GM12878 (cell line): ENCODE measurements around the gene PRSS1. TPM values are rescaled to one million over a fixed set of nuclear protein-coding genes. Genes with fewer than 3 reads are reported as not detected.
A peak's percentile ranks its signal among the peaks of the same experiment; 100 is the strongest.

Experiments
- ATAC-seq: fragments of 200-7000 bp; cut with Tn5 transposase; 3 replicates; pipeline ENCODE4 v1.9.1; 2020; ENCODE audit warnings: mild to moderate bottlenecking, moderate library complexity
- BruUV-seq: library from RNA; stranded (reverse); fragments of 400-500 nt; replicated peaks from 2 replicates; lab custom pipeline; 2021; lab: Mats Ljungman, UMichigan
- CTCF ChIA-PET: fragments of 300-600 bp; sonication (Branson Sonifier 250); formaldehyde crosslinking; extraction: SDS; loops from one replicate; lab custom pipeline; 2021; ENCODE audit warnings: inconsistent platforms; lab: Yijun Ruan, JAX
- POLR2A ChIA-PET: fragments of 350-600 bp; formaldehyde crosslinking; extraction: SDS; loops from one replicate; lab custom pipeline; 2021; ENCODE audit warnings: inconsistent platforms; lab: Charles Lee
- RAD21 ChIA-PET: fragments of 300-600 bp; sonication (Branson Sonifier 250); formaldehyde crosslinking; loops from one replicate; lab custom pipeline; 2023; ENCODE audit warnings: antibody characterized with exemption; ENCODE audit not compliant: unreplicated experiment; lab: Charles Lee
- SMC1A ChIA-PET: fragments of 300-600 bp; sonication (Branson Sonifier 250); formaldehyde crosslinking; loops from one replicate; lab custom pipeline; 2023; ENCODE audit not compliant: unreplicated experiment, uncharacterized antibody; lab: Charles Lee
- DNase-seq: peaks from one replicate; pipeline ENCODE4 v3.0.0-alpha.2; 2011; ENCODE audit warnings: low read depth, low spot score
- FAIRE-seq: peaks from 3 replicates; lab custom pipeline; 2011; peaks lifted over from hg19 to GRCh38; lab: Jason Lieb, UNC
- H2AFZ ChIP-seq: 2 replicates; pipeline ENCODE4 v1.6.0; 2011; ENCODE audit warnings: low read depth, low read length, control low read depth; ENCODE audit not compliant: control insufficient read depth
- H3K27ac ChIP-seq: 2 replicates; pipeline ENCODE4 v1.5.1; 2011; ENCODE audit warnings: control low read depth; ENCODE audit not compliant: control insufficient read depth, insufficient read depth
- H3K27me3 ChIP-seq, 2 experiments: replicated peaks in 1 of 2; 2 replicates each; pipeline versions ENCODE4 v1.6.0 to v1.6.1; 2011; ENCODE audit warnings: low read length in 1 of 2; ENCODE audit not compliant: control insufficient read depth in 2 of 2, insufficient read depth in 2 of 2
- H3K36me3 ChIP-seq, 2 experiments: 2 replicates each; pipeline ENCODE4 v1.5.1; 2011; ENCODE audit warnings: low read length in 1 of 2; ENCODE audit not compliant: control insufficient read depth in 2 of 2, insufficient read depth in 2 of 2
- H3K4me1 ChIP-seq: 2 replicates; pipeline ENCODE4 v1.6.1; 2011; ENCODE audit warnings: mild to moderate bottlenecking, low read length, moderate library complexity, mixed read lengths; ENCODE audit not compliant: control insufficient read depth, insufficient read depth
- H3K4me2 ChIP-seq: 2 replicates; pipeline ENCODE4 v1.6.0; 2011; ENCODE audit warnings: control low read depth; ENCODE audit not compliant: control insufficient read depth, insufficient read depth
- H3K4me3 ChIP-seq: fragments of 200-600 bp; sonication (generic); 2 replicates; pipeline ENCODE4 v1.5.1; 2016
- H3K79me2 ChIP-seq: 2 replicates; pipeline ENCODE4 v1.6.0; 2011; ENCODE audit warnings: low read length; ENCODE audit not compliant: control insufficient read depth, insufficient read depth
- H3K9ac ChIP-seq: 2 replicates; pipeline ENCODE4 v1.8.0; 2011; ENCODE audit warnings: low read length, control low read depth, mixed read lengths; ENCODE audit not compliant: control insufficient read depth, insufficient read depth
- H3K9me3 ChIP-seq: replicated peaks from 3 replicates; pipeline ENCODE4 v1.5.1; 2011; ENCODE audit warnings: mild to moderate bottlenecking, low read length; ENCODE audit not compliant: control insufficient read depth, insufficient read depth
- H4K20me1 ChIP-seq: 2 replicates; pipeline ENCODE4 v1.6.0; 2011; ENCODE audit not compliant: control insufficient read depth, insufficient read depth
- EGR1 ChIP-seq, 2 experiments: IDR thresholded peaks; 1 replicate in 1 of 2; 2 replicates in 1 of 2; pipeline ENCODE4 v1.6.1; 2011 to 2012; ENCODE audit warnings: low read depth in 2 of 2, low read length in 2 of 2, borderline replicate concordance in 1 of 2, mild to moderate bottlenecking in 1 of 2, moderate library complexity in 1 of 2
- JUNB ChIP-seq: IDR thresholded peaks from 2 replicates; pipeline ENCODE4 v1.6.1; 2016; ENCODE audit warnings: antibody characterized with exemption, mild to moderate bottlenecking
- RAD21 ChIP-seq: IDR thresholded peaks from 2 replicates; pipeline ENCODE4 v1.6.1; 2011; ENCODE audit warnings: mild to moderate bottlenecking, low read depth, low read length, moderate library complexity; ENCODE audit not compliant: insufficient read depth
- SMAD1 ChIP-seq: fragments of 450-650 bp; IDR thresholded peaks from 2 replicates; pipeline ENCODE4 v1.6.1; 2018; ENCODE audit warnings: mild to moderate bottlenecking, low read depth; ENCODE audit not compliant: partially characterized antibody
- SMAD5 ChIP-seq: IDR thresholded peaks from 2 replicates; pipeline ENCODE4 v1.6.1; 2016; ENCODE audit warnings: antibody characterized with exemption, low read depth
- SMC3 ChIP-seq: IDR thresholded peaks from 2 replicates; pipeline ENCODE4 v1.6.1; 2011; ENCODE audit warnings: low read length, improper control_type of control experiment, borderline replicate concordance
- SUPT20H ChIP-seq: IDR thresholded peaks from 2 replicates; pipeline ENCODE4 v1.6.1; 2011; ENCODE audit warnings: low read depth, mild to moderate bottlenecking, low read length, moderate library complexity, borderline replicate concordance; ENCODE audit not compliant: control insufficient read depth
- TAF1 ChIP-seq: IDR thresholded peaks from 2 replicates; pipeline ENCODE4 v1.6.1; 2011; ENCODE audit warnings: mild to moderate bottlenecking, low read depth, low read length, borderline replicate concordance
- ZBTB11 ChIP-seq: fragments of 450-650 bp; formaldehyde crosslinking; IDR thresholded peaks from 2 replicates; pipeline ENCODE4 v1.5.0; 2022; ENCODE audit warnings: mild to moderate bottlenecking, missing genetic modification characterization
- ZNF207 ChIP-seq: fragments of 450-650 bp; IDR thresholded peaks from 2 replicates; pipeline ENCODE4 v1.6.1; 2014; ENCODE audit warnings: antibody characterized with exemption, mild to moderate bottlenecking, borderline replicate concordance
- WGBS: methylation state at CpG from one replicate; pipeline ENCODE4 v1.1.6; 2016; ENCODE audit warnings: low lambda C conversion rate; ENCODE audit not compliant: insufficient replicate concordance, insufficient coverage; ENCODE audit errors: missing lambda C conversion rate; 5-methylcytosine and 5-hydroxymethylcytosine counted together
- in situ Hi-C: fragments of 300-500 bp; cut with MboI; formaldehyde crosslinking; loops from 9 replicates; pipeline ENCODE4 v1.14.3; 2018; ENCODE audit warnings: mixed read lengths
- intact Hi-C: fragments of 100-400 bp; cut with micrococcal nuclease; formaldehyde crosslinking; loops from one replicate; pipeline ENCODE4 v1.14.2; 2022; ENCODE audit not compliant: unreplicated experiment
- polyA plus RNA-seq, 11 experiments: library from polyadenylated mRNA; depleted of rRNA in 4 of 11; unstranded in 6 of 11; stranded (reverse) in 5 of 11; fragments of >200 nt; fragmentation: Nextera tagmentation in 4 of 11; fragmentation: Illumina TruSeq in 1 of 11; extraction: Ambion mirVana in 4 of 11; extraction: Trizol in 1 of 11; gene quantifications; 1 replicate in 1 of 11; 2 replicates in 10 of 11; pipeline versions ENCODE4 v1.2.1 to v1.2.3, GENCODE V29; 2011 to 2016; ENCODE audit warnings: inconsistent platforms in 2 of 11, missing spikeins in 2 of 11, low read depth in 1 of 11
- total RNA-seq, 4 experiments: library from RNA; depleted of rRNA in 3 of 4; stranded (reverse); fragments of >200 nt in 3 of 4; fragmentation: Illumina TruSeq in 1 of 4; extraction: Trizol in 1 of 4; gene quantifications; 2 replicates each; pipeline versions ENCODE4 v1.2.1 to v1.2.3, GENCODE V29; 2013 to 2021
- TF ChIP-seq, protein P1 (sequence below): IDR thresholded peaks from 2 replicates; pipeline ENCODE4 v1.6.1; 2012; ENCODE audit warnings: improper control_type of control experiment, low read depth, low read length; ENCODE audit not compliant: insufficient replicate concordance
- TF ChIP-seq, protein P2 (sequence below): IDR thresholded peaks from 2 replicates; pipeline ENCODE4 v1.6.1; 2011; ENCODE audit warnings: low read depth, low read length, improper control_type of control experiment, borderline replicate concordance

The PRSS1 gene
- total and polyA plus RNA-seq, 10 of the 15 experiments (the other 5 are each of a cell fraction or from before 2014, with no cell fraction given), result 11.9 TPM; not detected in 9

DNA sequence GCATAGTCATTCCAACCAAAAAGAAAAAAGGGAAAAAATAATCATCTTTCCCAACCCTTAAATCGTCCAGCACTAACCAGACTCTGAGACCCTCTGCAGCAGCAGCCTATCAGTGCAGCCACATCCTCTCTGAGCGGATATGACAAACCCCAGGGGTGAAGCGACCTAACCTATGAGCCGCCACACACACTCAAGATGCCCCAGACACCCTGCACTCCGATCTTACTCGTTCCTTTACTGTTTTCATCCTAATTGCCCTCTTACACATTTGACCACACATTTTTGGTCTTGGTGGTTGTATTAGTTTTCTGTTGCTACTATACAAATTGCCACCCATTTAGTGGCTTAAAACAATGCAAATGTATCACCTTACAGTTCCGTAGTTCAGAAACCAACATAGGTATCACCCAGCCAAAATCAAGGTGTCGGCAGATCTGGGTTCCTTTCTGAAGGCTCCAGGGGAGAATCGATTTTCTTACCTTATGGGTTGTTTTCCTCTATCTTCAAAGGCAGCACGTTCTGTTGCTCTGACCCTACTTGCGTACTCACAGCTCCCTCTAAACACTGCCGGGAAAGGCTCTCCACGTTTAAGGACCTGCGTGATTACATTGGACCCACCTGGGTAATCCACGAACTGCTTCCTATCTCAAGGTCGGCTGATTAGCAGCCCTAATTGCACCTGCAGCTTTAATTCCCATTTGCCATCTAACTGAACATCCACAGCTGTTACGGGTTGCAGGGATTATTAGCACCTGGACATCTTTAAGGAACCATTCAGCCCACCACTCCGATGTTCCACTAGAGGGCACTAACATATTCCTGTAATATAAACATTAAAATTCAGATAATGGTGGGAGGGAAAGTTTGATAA lies 37.3 kb upstream of the PRSS1 start:
- in situ Hi-C loops (no loop called here), intact Hi-C loops (loop anchor here (1.0 to 2.0 kb wide), 3 partner anchors 71 to 99 kb away; no protein-coding TSS in a partner anchor)
- no peak overlapping the region for H2AFZ ChIP-seq
- CTCF ChIA-PET, result interaction anchor here (0.7 to 11.2 kb wide), 31 partner anchors 7 to 503 kb away, joined by 3 to 286 read pairs (median 6); partner anchors contain the start of gene PRSS2
- FAIRE-seq (peak; percentile 59), ATAC-seq (peak; percentile 77), DNase-seq (no peak)
- H3K27me3 ChIP-seq, result no peaks in the 10 kb centered on the region
- H3K9ac ChIP-seq, result no peak overlapping the region
- H3K36me3 ChIP-seq, result no peaks in the 10 kb centered on the region
- no peak overlapping the region for H3K4me2 ChIP-seq
- H3K79me2 ChIP-seq, result no peaks in the 10 kb centered on the region
- H3K27ac ChIP-seq, result no peak overlapping the region
- WGBS, result 36% methylated on average over 18 of the region's 18 CpGs
- H3K4me1 ChIP-seq, result no peaks in the 10 kb centered on the region
- BruUV-seq, result no TSS peak
- no peak overlapping the region for H3K4me3 ChIP-seq
- RAD21 ChIA-PET, result interaction anchor here (0.7 to 6.3 kb wide), 5 partner anchors 40 to 99 kb away, joined by 3 to 163 read pairs (median 31); partner anchors contain the start of gene PRSS2
- POLR2A ChIA-PET, result interaction anchor here (1.1 kb wide), 1 partner anchor 71 kb away, joined by 3 read pairs; no protein-coding TSS in a partner anchor
- H3K9me3 ChIP-seq, result no peaks in the 10 kb centered on the region
- SMC1A ChIA-PET, result interaction anchor here (0.8 to 15.1 kb wide), 12 partner anchors 19 to 108 kb away, joined by 3 to 235 read pairs (median 4); partner anchors contain the start of gene PRSS2
- H4K20me1 ChIP-seq, result no peaks in the 10 kb centered on the region
- TF ChIP-seq SMAD1, result no peak
- TF ChIP-seq, protein P1, sequence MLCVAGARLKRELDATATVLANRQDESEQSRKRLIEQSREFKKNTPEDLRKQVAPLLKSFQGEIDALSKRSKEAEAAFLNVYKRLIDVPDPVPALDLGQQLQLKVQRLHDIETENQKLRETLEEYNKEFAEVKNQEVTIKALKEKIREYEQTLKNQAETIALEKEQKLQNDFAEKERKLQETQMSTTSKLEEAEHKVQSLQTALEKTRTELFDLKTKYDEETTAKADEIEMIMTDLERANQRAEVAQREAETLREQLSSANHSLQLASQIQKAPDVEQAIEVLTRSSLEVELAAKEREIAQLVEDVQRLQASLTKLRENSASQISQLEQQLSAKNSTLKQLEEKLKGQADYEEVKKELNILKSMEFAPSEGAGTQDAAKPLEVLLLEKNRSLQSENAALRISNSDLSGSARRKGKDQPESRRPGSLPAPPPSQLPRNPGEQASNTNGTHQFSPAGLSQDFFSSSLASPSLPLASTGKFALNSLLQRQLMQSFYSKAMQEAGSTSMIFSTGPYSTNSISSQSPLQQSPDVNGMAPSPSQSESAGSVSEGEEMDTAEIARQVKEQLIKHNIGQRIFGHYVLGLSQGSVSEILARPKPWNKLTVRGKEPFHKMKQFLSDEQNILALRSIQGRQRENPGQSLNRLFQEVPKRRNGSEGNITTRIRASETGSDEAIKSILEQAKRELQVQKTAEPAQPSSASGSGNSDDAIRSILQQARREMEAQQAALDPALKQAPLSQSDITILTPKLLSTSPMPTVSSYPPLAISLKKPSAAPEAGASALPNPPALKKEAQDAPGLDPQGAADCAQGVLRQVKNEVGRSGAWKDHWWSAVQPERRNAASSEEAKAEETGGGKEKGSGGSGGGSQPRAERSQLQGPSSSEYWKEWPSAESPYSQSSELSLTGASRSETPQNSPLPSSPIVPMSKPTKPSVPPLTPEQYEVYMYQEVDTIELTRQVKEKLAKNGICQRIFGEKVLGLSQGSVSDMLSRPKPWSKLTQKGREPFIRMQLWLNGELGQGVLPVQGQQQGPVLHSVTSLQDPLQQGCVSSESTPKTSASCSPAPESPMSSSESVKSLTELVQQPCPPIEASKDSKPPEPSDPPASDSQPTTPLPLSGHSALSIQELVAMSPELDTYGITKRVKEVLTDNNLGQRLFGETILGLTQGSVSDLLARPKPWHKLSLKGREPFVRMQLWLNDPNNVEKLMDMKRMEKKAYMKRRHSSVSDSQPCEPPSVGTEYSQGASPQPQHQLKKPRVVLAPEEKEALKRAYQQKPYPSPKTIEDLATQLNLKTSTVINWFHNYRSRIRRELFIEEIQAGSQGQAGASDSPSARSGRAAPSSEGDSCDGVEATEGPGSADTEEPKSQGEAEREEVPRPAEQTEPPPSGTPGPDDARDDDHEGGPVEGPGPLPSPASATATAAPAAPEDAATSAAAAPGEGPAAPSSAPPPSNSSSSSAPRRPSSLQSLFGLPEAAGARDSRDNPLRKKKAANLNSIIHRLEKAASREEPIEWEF, result no peak
- no peak for TF ChIP-seq JUNB
- TF ChIP-seq ZBTB11 (CRISPR knock-in tag), result no peak
- no peak for TF ChIP-seq ZNF207
- TF ChIP-seq, protein P2, sequence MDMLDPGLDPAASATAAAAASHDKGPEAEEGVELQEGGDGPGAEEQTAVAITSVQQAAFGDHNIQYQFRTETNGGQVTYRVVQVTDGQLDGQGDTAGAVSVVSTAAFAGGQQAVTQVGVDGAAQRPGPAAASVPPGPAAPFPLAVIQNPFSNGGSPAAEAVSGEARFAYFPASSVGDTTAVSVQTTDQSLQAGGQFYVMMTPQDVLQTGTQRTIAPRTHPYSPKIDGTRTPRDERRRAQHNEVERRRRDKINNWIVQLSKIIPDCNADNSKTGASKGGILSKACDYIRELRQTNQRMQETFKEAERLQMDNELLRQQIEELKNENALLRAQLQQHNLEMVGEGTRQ, result no peak
- no peak for TF ChIP-seq TAF1
- TF ChIP-seq SMC3, result peak; percentile 62; the same call in 1 of the 2 replicates
- peak; percentile 66 for TF ChIP-seq RAD21
- TF ChIP-seq SMAD5, result no peak
- TF ChIP-seq SUPT20H, result no peak
- TF ChIP-seq EGR1 (IDR thresholded peaks at IDR 0.05; ENCODE audit: borderline replicate concordance in 1 of 2, low read depth in 2 of 2, low read length in 2 of 2), result no peak
